Activated CD4-positive, alpha-beta T cell treated with anti-CD3 and anti-CD28 coated beads for 36 hours (primary cell): Measurements from ENCODE around the gene EVC. TPM values are rescaled to one million over a fixed set of nuclear protein-coding genes. Genes with fewer than 3 reads are reported as not detected.
"Not testable (repeated sequence)": the region's sequence is repeated elsewhere in the genome, so short reads cannot be mapped to it uniquely, and the experiment has no call there.

ENCODE experiments used
- ATAC-seq: fragments of 200-7000 bp; cut with Tn5 transposase; one replicate; pipeline ENCODE4 v1.10.0; 2021; ENCODE audit warnings: mild to moderate bottlenecking, moderate library complexity
- CTCF ChIA-PET: fragments of 350-600 bp; sonication (Branson Sonifier 250); formaldehyde crosslinking; loops from one replicate; lab custom pipeline; 2021; ENCODE audit warnings: antibody characterized with exemption; lab: Charles Lee
- POLR2A ChIA-PET: fragments of 350-600 bp; sonication (Branson Sonifier 250); formaldehyde crosslinking; loops from one replicate; lab custom pipeline; 2021; ENCODE audit warnings: antibody characterized with exemption, inconsistent platforms; lab: Charles Lee
- DNase-seq: peaks from one replicate; pipeline ENCODE4 v3.0.0-alpha.2; 2020
- H3K27ac Mint-ChIP-seq: one replicate; pipeline ENCODE4 v1.8.0; 2021; ENCODE audit warnings: mixed read lengths
- H3K27me3 Mint-ChIP-seq: one replicate; pipeline ENCODE4 v1.8.0; 2021; ENCODE audit warnings: mixed read lengths
- H3K36me3 Mint-ChIP-seq: one replicate; pipeline ENCODE4 v1.8.0; 2021; ENCODE audit warnings: low read depth, mixed read lengths
- H3K4me1 Mint-ChIP-seq: one replicate; pipeline ENCODE4 v1.8.0; 2021; ENCODE audit warnings: mixed read lengths
- H3K4me3 Mint-ChIP-seq: one replicate; pipeline ENCODE4 v1.8.0; 2021; ENCODE audit warnings: mild to moderate bottlenecking, moderate library complexity, mixed read lengths
- H3K9me3 Mint-ChIP-seq: one replicate; pipeline ENCODE4 v1.8.0; 2021; ENCODE audit warnings: low read depth, mixed read lengths
- intact Hi-C, 2 experiments: fragments of 100-400 bp; cut with DNase I in 1 of 2; cut with micrococcal nuclease in 1 of 2; formaldehyde crosslinking; loops; one replicate each; pipeline versions ENCODE4 v1.14.2 to v1.15.1; 2022 to 2024; cut with DNase I, micrococcal nuclease
- total RNA-seq, 2 experiments: library from RNA; stranded (reverse); gene quantifications; one replicate each; pipeline ENCODE4 v1.2.3, GENCODE V29; 2021

EVC gene
- total RNA-seq, 2 experiments from 2014 or later, result 0.71 to 1.5 TPM

DNA sequence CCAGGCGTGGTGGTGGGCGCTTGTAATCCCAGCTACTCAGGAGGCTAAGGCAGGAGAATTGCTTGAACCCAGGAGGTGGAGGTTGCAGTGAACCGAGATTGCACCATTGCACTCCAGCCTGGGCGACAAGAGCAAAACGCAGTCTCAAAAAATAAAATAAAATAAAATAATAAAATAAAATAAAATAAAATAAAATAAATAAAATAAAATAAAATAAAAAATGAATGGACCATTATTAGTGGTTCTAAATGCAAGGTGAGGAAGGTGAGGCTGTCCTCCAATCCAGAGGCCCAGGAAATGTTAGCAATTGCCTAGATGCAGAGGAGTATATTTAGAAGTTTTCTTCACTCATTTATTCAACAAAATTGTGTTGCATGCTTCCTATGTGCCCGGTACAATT is 126.5 kb downstream of the EVC start:
- CTCF ChIA-PET, H3K9me3 Mint-ChIP-seq, DNase-seq: not testable (repeated sequence)

GRCh38 chr4:5839332-5839731 is 128.3 kb downstream of the EVC start:
- peaks cover 6% of the 10 kb centered on the region for H3K27me3 Mint-ChIP-seq
- H3K9me3 Mint-ChIP-seq, result no peaks in the 10 kb centered on the region
- no peaks in the 10 kb centered on the region for H3K36me3 Mint-ChIP-seq
- DNase-seq (no peak), ATAC-seq (no peak)
- no peak overlapping the region for H3K27ac Mint-ChIP-seq
- POLR2A ChIA-PET, result no interaction called here
- CTCF ChIA-PET, result no interaction called here
- H3K4me1 Mint-ChIP-seq, result no peaks in the 10 kb centered on the region
- intact Hi-C loops, result no loop called here
- no peak overlapping the region for H3K4me3 Mint-ChIP-seq

More for the DNA sequence above, 126.5 kb downstream of the EVC start:
- H3K27me3 Mint-ChIP-seq, ATAC-seq, H3K4me3 Mint-ChIP-seq, POLR2A ChIA-PET, H3K36me3 Mint-ChIP-seq, H3K27ac Mint-ChIP-seq, H3K4me1 Mint-ChIP-seq, intact Hi-C loops: not testable (repeated sequence)

GRCh38 chr4:5839751-5840674 is 129.0 kb downstream of the EVC start:
- DNase-seq (no peak), ATAC-seq (no peak)
- ChIA-PET CTCF (interaction anchor here (1.0 kb wide), 1 partner anchor 159 kb away, joined by 3 read pairs; no protein-coding TSS in a partner anchor), POLR2A (no interaction called here)
- no peak overlapping the region for H3K27ac Mint-ChIP-seq
- H3K4me3 Mint-ChIP-seq, result no peak overlapping the region
- no peaks in the 10 kb centered on the region for H3K36me3 Mint-ChIP-seq
- intact Hi-C loops, result no loop called here
- H3K9me3 Mint-ChIP-seq, result no peaks in the 10 kb centered on the region
- no peaks in the 10 kb centered on the region for H3K4me1 Mint-ChIP-seq
- H3K27me3 Mint-ChIP-seq, result peaks cover 6% of the 10 kb centered on the region

- no peaks in the 10 kb centered on the region for H3K4me1 Mint-ChIP-seq
- ChIA-PET POLR2A (no interaction called here), CTCF (no interaction called here)
- DNase-seq, result no peak
- ATAC-seq, result no peak
- no peaks in the 10 kb centered on the region for H3K36me3 Mint-ChIP-seq
- H3K27ac Mint-ChIP-seq, result no peak overlapping the region
- intact Hi-C loops, result no loop called here
- no peak overlapping the region for H3K4me3 Mint-ChIP-seq
- peaks cover 6% of the 10 kb centered on the region for H3K27me3 Mint-ChIP-seq
- no peaks in the 10 kb centered on the region for H3K9me3 Mint-ChIP-seq
Measured at GRCh38 chr4:5842456-5842855, 131.5 kb downstream of the EVC start.

- no peak overlapping the region for H3K4me3 Mint-ChIP-seq
- no peak for DNase-seq
- CTCF ChIA-PET, result no interaction called here
- no peak for ATAC-seq
- no peaks in the 10 kb centered on the region for H3K36me3 Mint-ChIP-seq
- no peaks in the 10 kb centered on the region for H3K9me3 Mint-ChIP-seq
- no peak overlapping the region for H3K27ac Mint-ChIP-seq
- peaks cover 12% of the 10 kb centered on the region for H3K27me3 Mint-ChIP-seq
- POLR2A ChIA-PET, result no interaction called here
- intact Hi-C loops, result no loop called here
- H3K4me1 Mint-ChIP-seq, result no peaks in the 10 kb centered on the region
Measured at GRCh38 chr4:5843573-5844530, 132.9 kb downstream of the EVC start.

DNA sequence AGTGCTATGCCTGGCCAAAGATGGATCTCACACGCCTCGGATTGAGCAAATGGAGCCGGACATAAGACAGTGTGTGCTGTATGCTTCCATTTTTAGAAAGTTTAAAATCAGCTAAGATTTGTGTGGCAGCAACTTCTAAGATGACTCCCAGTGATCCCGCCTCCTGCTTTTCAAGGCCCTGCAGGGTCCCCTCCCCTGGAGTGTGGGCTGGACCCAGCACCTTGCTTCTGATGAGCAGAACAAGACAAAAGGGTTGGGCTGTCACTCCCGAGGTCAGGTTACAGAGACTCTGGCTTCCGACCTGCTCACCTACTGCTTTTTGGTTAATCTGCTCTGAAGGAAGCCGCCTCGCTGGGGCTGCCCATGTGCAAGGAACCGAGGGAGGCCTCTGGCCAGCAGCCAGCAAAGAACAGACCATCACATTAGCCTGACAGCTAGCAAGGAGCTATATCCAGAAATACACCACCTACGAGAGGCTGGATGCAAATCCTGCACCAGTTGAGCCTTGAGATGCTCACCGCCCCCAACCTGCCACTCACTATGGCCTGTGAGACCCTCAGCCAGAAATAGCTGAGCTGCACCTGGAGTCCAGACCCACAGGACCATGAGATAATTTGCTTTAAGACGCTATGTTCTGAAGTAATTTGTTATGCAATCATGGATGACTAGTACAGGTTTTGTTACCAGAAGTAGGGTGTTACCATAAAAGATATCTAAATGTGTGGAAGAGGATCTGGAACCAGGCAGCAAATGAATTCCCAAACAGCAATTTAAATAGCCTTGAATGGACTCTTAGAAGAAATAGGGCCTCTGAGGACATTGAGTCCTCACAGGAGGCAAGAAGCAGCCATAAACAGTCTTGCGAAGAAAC is 134.3 kb downstream of the EVC start:
- Mint-ChIP-seq H3K27ac (no peak overlapping the region), H3K4me3 (no peak overlapping the region), H3K36me3 (no peaks in the 10 kb centered on the region), H3K9me3 (no peaks in the 10 kb centered on the region), H3K4me1 (no peaks in the 10 kb centered on the region), H3K27me3 (peaks cover 13% of the 10 kb centered on the region)
- CTCF ChIA-PET, result no interaction called here
- DNase-seq (no peak), ATAC-seq (no peak)
- intact Hi-C loops, result no loop called here
- POLR2A ChIA-PET, result no interaction called here

- DNase-seq, result no peak
- Mint-ChIP-seq H3K36me3 (no peaks in the 10 kb centered on the region), H3K9me3 (no peaks in the 10 kb centered on the region), H3K27ac (no peak overlapping the region), H3K4me3 (no peak overlapping the region), H3K27me3 (peaks cover 15% of the 10 kb centered on the region), H3K4me1 (no peaks in the 10 kb centered on the region)
- ATAC-seq, result no peak
- ChIA-PET POLR2A (no interaction called here), CTCF (no interaction called here)
- intact Hi-C loops, result no loop called here
Measured at GRCh38 chr4:5851637-5852301, 140.8 kb downstream of the EVC start.

DNA sequence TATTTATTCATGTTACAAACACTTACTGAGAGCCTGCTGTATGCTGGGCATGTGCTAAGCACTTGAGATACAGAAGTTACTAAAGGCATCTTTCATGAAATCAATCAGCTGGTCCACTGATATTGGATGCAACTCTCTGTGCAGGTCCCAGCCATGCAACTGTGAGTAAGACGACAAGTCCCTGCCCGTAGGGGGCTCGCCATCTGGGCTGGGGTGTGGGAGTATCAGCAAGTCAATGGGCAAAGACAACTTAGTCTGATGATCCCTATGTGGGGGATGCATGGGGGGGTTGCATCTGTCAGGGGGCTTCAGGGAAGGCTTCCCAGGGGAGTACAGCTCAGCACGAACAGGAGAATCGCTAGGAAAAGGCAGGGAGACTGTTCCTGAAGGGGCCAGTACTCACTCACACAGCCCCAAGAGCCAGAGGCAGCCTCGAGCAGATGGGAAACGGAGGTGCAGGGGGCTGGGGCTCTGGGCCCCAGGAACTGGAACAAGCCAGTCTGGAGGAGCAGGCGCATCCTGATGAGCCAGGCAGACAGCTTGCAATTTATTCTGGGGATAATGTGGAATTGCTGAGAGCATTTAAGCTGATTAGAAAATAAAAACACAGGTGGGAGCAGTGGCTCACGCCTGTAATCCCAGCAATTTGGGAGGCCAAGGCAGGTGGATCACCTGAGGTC is 141.7 kb downstream of the EVC start:
- POLR2A ChIA-PET, result no interaction called here
- ATAC-seq, result no peak

DNA sequence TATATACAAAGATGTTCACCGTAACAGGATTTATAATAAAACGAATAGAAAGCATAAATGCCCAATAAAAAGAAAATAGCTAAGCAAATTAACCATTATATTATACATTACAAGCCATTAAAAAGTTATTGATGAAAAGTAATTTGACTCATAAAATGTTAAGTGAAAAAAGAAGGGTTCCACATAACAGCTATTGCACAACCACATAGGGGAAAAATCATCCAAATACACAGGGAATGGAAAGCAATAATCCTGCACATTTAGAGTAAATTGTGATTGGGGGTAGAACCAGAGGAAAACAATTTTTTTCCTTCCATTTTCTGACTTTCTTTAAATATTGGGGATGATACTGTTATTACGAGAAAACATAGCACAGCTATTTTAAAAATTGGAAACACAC is 143.9 kb downstream of the EVC start:
- ATAC-seq (no peak), DNase-seq (no peak)
- intact Hi-C loops, result no loop called here
- POLR2A ChIA-PET, result no interaction called here
- CTCF ChIA-PET, result no interaction called here
- no peaks in the 10 kb centered on the region for H3K36me3 Mint-ChIP-seq
- H3K4me1 Mint-ChIP-seq, result no peaks in the 10 kb centered on the region
- H3K27ac Mint-ChIP-seq, result no peak overlapping the region
- H3K9me3 Mint-ChIP-seq, result no peaks in the 10 kb centered on the region
- H3K27me3 Mint-ChIP-seq, result peaks cover 7% of the 10 kb centered on the region
- H3K4me3 Mint-ChIP-seq, result no peak overlapping the region

More for the DNA sequence above, 141.7 kb downstream of the EVC start:
- no peak overlapping the region for H3K27ac Mint-ChIP-seq
- no peaks in the 10 kb centered on the region for H3K9me3 Mint-ChIP-seq
- no peaks in the 10 kb centered on the region for H3K36me3 Mint-ChIP-seq
- CTCF ChIA-PET, result no interaction called here
- intact Hi-C loops, result no loop called here
- no peaks in the 10 kb centered on the region for H3K4me1 Mint-ChIP-seq
- DNase-seq, result no peak
- H3K27me3 Mint-ChIP-seq, result peaks cover 15% of the 10 kb centered on the region
- no peak overlapping the region for H3K4me3 Mint-ChIP-seq

- H3K4me3 Mint-ChIP-seq, H3K36me3 Mint-ChIP-seq, POLR2A ChIA-PET, H3K9me3 Mint-ChIP-seq, DNase-seq, H3K4me1 Mint-ChIP-seq, H3K27ac Mint-ChIP-seq, H3K27me3 Mint-ChIP-seq, intact Hi-C loops, ATAC-seq, CTCF ChIA-PET: not testable (repeated sequence)
Measured at GRCh38 chr4:5856362-5856761, 145.4 kb downstream of the EVC start.
